Gastrocnemius medialis (tissue), 4 donors: ENCODE results near the gene DYNLT1. TPM values are rescaled to one million over a fixed set of nuclear protein-coding genes. Genes with fewer than 3 reads are reported as not detected.

Source experiments
- ATAC-seq, 2 donors: fragments of 150-250 bp; one replicate each; pipeline ENCODE4 v1.9.1; 2016
- DNase-seq, 2 donors: peaks; one replicate each; pipeline ENCODE4 v3.0.0-alpha.2; 2019
- H3K27ac ChIP-seq, 4 donors: fragments of 200-600 bp; sonication (generic); 1 replicate in 1 of 4; 2 replicates in 3 of 4; pipeline ENCODE4 v1.5.1; 2016 to 2018; ENCODE audit warnings: mild to moderate bottlenecking in 2 of 4, moderate library complexity in 1 of 4
- H3K27me3 ChIP-seq, 3 donors: fragments of 200-600 bp; sonication (generic) in 2 of 3; 1 replicate in 1 of 3; 2 replicates in 2 of 3; pipeline versions ENCODE4 v1.5.1 to v1.6.0; 2016 to 2019; ENCODE audit warnings: mild to moderate bottlenecking in 1 of 3, moderate library complexity in 1 of 3
- H3K36me3 ChIP-seq, 2 donors: fragments of 200-600 bp; sonication (generic) in 1 of 2; one replicate each; pipeline ENCODE4 v1.5.1; 2017 to 2018
- H3K4me1 ChIP-seq, 2 donors: fragments of 200-600 bp; sonication (generic) in 1 of 2; one replicate each; pipeline ENCODE4 v1.5.1; 2016 to 2017; ENCODE audit warnings: mild to moderate bottlenecking in 2 of 2
- H3K4me3 ChIP-seq, 4 donors: fragments of 200-600 bp; sonication (generic) in 3 of 4; 1 replicate in 1 of 4; 2 replicates in 3 of 4; pipeline ENCODE4 v1.5.1; 2016 to 2019; ENCODE audit warnings: mild to moderate bottlenecking in 2 of 4
- H3K9me3 ChIP-seq, 3 donors: fragments of 200-600 bp; sonication (generic) in 2 of 3; 1 replicate in 1 of 3; 2 replicates in 2 of 3; pipeline ENCODE4 v1.5.1; 2016 to 2019
- POLR2A ChIP-seq, 2 donors: fragments of 450-650 bp; IDR thresholded peaks; one replicate each; pipeline ENCODE4 v1.6.1; 2017; ENCODE audit warnings: antibody characterized with exemption in 2 of 2, mild to moderate bottlenecking in 2 of 2, moderate library complexity in 2 of 2
- in situ Hi-C, 4 donors: fragments of 200-750 bp; cut with MboI; loops; one replicate each; pipeline versions ENCODE4 v1.15.0 to v1.8.0; 2017; ENCODE audit warnings: low sequenced_read_pairs in 4 of 4
- intact Hi-C: fragments of 100-400 bp; cut with DNase I; formaldehyde crosslinking; loops from one replicate; pipeline ENCODE4 v1.15.1; 2023; ENCODE audit warnings: low total_unique reads
- total RNA-seq, 4 donors: library from RNA; depleted of rRNA; stranded (reverse); fragments of >200 nt; gene quantifications; one replicate each; pipeline versions ENCODE4 v1.1.0 to v1.2.3, GENCODE V29; 2016
- TF ChIP-seq, protein P1 (sequence below), 5 experiments: fragments of 450-650 bp in 3 of 5; fragments of 200-600 bp in 2 of 5; sonication (generic) in 2 of 5; IDR thresholded peaks in 4 of 5; conservative IDR thresholded peaks in 1 of 5; 1 replicate in 4 of 5; 2 replicates in 1 of 5; pipeline ENCODE4 v1.5.1; 2016 to 2019; ENCODE audit warnings: antibody characterized with exemption in 5 of 5, mild to moderate bottlenecking in 3 of 5, moderate library complexity in 3 of 5

DYNLT1 gene
- total RNA-seq, 4 donors from 2014 or later: 62.8 to 94.7 (median 67.3) TPM

DNA sequence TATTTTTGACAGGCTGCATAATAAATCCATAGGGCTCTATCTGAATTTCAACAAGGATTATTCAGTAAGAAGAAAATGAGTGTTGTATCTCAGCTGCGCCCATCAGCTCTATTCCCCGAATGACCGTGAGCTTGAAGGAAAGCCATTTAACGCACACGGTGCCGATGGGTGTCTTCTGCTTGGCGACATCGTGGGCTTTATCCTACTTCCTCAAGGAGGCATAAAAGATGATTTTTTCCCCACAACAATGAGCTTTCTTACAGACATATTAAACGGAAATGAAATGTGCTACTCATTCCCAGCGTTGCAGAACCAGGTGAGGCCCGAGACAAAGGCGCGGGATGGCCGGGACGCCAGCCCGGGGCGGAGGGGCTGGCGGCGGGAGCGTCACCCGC lies 710 bp downstream of the DYNLT1 start:
- H3K27me3 ChIP-seq: no peaks in the 10 kb centered on the region
- peak overlapping the region; percentile 87 to 99 (median 96) for H3K4me3 ChIP-seq
- H3K36me3 ChIP-seq: no peaks in the 10 kb centered on the region
- ATAC-seq (no peak), DNase-seq (peak in 1 of 2 donors; percentile 14)
- in situ Hi-C loops: no loop called here
- no peaks in the 10 kb centered on the region for H3K9me3 ChIP-seq
- H3K4me1 ChIP-seq: peaks cover 47 to 53% of the 10 kb centered on the region in 2 donors
- intact Hi-C loops: loop anchor here (5.0 to 10.0 kb wide), 3 partner anchors 599 to 1822 kb away; no protein-coding TSS in a partner anchor
- no peak for TF ChIP-seq POLR2A (IDR thresholded peaks at IDR 0.05)
- TF ChIP-seq, protein P1, sequence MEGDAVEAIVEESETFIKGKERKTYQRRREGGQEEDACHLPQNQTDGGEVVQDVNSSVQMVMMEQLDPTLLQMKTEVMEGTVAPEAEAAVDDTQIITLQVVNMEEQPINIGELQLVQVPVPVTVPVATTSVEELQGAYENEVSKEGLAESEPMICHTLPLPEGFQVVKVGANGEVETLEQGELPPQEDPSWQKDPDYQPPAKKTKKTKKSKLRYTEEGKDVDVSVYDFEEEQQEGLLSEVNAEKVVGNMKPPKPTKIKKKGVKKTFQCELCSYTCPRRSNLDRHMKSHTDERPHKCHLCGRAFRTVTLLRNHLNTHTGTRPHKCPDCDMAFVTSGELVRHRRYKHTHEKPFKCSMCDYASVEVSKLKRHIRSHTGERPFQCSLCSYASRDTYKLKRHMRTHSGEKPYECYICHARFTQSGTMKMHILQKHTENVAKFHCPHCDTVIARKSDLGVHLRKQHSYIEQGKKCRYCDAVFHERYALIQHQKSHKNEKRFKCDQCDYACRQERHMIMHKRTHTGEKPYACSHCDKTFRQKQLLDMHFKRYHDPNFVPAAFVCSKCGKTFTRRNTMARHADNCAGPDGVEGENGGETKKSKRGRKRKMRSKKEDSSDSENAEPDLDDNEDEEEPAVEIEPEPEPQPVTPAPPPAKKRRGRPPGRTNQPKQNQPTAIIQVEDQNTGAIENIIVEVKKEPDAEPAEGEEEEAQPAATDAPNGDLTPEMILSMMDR (IDR thresholded peaks at IDR 0.05 in 4 of 5, conservative IDR thresholded peaks at IDR 0.05 in 1 of 5): no peak
- H3K27ac ChIP-seq: peak overlapping the region; percentile 97 to 100 (median 98)

DNA sequence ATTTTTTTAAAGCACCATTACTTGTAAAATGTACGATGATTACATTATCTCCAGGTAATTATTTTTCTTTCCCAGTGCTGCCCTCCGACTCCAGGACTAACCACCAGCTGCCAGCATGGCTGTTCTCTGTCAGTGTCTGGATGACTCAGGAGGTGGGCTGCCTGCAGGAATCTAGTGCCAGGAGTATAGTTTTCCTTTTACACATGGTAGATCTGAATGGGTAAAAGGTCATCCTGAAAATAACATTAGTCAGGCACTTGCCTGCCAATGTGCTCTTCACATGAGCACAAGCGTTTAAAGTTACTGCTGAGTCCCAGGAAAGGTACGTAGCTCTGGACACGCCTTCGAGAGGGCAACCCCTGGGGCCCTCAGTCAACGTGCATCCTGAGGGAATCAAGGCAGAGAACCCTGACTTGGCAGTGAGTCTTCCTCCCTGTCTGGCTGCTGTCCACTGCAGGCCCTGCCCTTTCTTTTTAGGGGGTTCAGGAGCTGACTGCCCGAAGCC lies 2.4 kb downstream of the DYNLT1 start:
- peaks cover 0 to 1% of the 10 kb centered on the region in 2 donors for H3K36me3 ChIP-seq
- ATAC-seq (peak; percentile 81 to 86), DNase-seq (peak; percentile 78 to 95)
- peak overlapping the region; percentile 97 to 100 (median 98) for H3K27ac ChIP-seq
- in situ Hi-C loops (no loop called here), intact Hi-C loops (loop anchor here (5.0 to 10.0 kb wide), 3 partner anchors 597 to 1820 kb away; no protein-coding TSS in a partner anchor)
- TF ChIP-seq, protein P1 (IDR thresholded peaks at IDR 0.05 in 4 of 5, conservative IDR thresholded peaks at IDR 0.05 in 1 of 5): no peak
- peak; percentile 77 to 82 for TF ChIP-seq POLR2A (IDR thresholded peaks at IDR 0.05)
- H3K4me3 ChIP-seq: peak overlapping the region; percentile 87 to 99 (median 96)
- H3K27me3 ChIP-seq: no peaks in the 10 kb centered on the region
- H3K9me3 ChIP-seq: no peaks in the 10 kb centered on the region
- peaks cover 55 to 66% of the 10 kb centered on the region in 2 donors for H3K4me1 ChIP-seq

DNA sequence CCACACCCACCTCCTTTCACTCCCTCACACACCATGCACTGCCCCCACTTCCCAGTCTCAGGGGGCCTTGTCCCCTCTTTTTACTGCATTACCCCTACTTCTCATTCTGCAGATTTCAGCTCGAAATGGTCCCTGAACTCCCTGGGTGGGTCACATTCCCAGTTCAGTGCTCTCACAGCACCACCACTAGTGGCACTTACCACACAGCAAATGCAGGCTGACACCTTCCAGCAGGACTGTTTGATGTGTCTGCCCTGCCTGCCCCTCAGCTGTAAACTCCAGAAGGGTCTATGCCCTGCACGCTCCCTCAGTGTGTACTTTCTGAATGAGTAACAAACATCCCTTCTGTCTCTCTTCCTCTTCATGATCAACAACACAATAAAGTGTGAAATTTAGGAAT lies 4.0 kb downstream of the DYNLT1 start:
- in situ Hi-C loops: no loop called here
- H3K27me3 ChIP-seq: no peaks in the 10 kb centered on the region
- intact Hi-C loops: loop anchor here (5.0 to 10.0 kb wide), 3 partner anchors 596 to 1818 kb away; no protein-coding TSS in a partner anchor

DNA sequence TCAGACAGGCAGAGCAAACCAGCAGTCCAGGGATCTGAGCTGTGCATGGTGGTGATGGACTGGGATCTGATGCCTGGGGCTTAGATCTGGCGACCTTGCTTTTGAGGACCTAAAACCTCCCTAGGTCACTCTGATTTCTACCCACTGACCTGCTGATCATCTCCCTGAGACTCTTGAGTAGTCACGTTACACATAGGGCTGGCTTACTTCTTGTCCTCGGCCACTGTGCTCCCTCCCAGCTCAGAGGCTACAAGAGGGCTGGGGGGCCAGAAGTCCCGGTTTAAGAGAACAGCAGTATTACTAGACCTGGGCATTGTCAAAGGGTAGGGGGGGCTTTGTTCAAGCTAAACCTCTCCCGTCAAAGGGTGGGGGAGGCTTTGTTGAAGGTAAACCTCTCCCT lies 5.5 kb downstream of the DYNLT1 start:
- H3K4me3 ChIP-seq: no peak overlapping the region
- TF ChIP-seq, protein P1 (IDR thresholded peaks at IDR 0.05 in 4 of 5, conservative IDR thresholded peaks at IDR 0.05 in 1 of 5): no peak
- TF ChIP-seq POLR2A (IDR thresholded peaks at IDR 0.05): no peak
- in situ Hi-C loops (no loop called here), intact Hi-C loops (loop anchor here (10.0 kb wide), 1 partner anchor 486 kb away; no protein-coding TSS in a partner anchor)
- peaks cover 50 to 60% of the 10 kb centered on the region in 2 donors for H3K4me1 ChIP-seq
- peaks cover 0 to 28% of the 10 kb centered on the region in 2 donors for H3K36me3 ChIP-seq
- ATAC-seq (no peak), DNase-seq (peak in 1 of 2 donors; percentile 19)
- H3K9me3 ChIP-seq: no peaks in the 10 kb centered on the region
- H3K27ac ChIP-seq: peak overlapping the region; percentile 97 to 100 (median 98)
- no peaks in the 10 kb centered on the region for H3K27me3 ChIP-seq

More for the DNA sequence above, 4.0 kb downstream of the DYNLT1 start:
- Histone ChIP-seq H3K36me3 (peaks cover 0 to 16% of the 10 kb centered on the region in 2 donors), H3K4me1 (peaks cover 55 to 66% of the 10 kb centered on the region in 2 donors), H3K4me3 (no peak overlapping the region), H3K27ac (peak overlapping the region; percentile 97 to 100 (median 98)), H3K9me3 (no peaks in the 10 kb centered on the region)
- no peak for TF ChIP-seq POLR2A (IDR thresholded peaks at IDR 0.05)
- TF ChIP-seq, protein P1 (IDR thresholded peaks at IDR 0.05 in 4 of 5, conservative IDR thresholded peaks at IDR 0.05 in 1 of 5): no peak
- peak in 1 of 2 donors; percentile 11 for DNase-seq
- no peak for ATAC-seq
